Endothelial cell of coronary artery (primary cell): ENCODE results near the gene TEX35. TPM values are rescaled to one million over a fixed set of nuclear protein-coding genes. Genes with fewer than 3 reads are reported as not detected.

ENCODE experiments used
- total RNA-seq: library from RNA; depleted of rRNA; stranded (reverse); fragments of >200 nt; gene quantifications from 2 replicates; pipeline ENCODE4 v1.2.3, GENCODE V29; 2014

Gene TEX35
- total RNA-seq = not detected in 2 replicates

DNA sequence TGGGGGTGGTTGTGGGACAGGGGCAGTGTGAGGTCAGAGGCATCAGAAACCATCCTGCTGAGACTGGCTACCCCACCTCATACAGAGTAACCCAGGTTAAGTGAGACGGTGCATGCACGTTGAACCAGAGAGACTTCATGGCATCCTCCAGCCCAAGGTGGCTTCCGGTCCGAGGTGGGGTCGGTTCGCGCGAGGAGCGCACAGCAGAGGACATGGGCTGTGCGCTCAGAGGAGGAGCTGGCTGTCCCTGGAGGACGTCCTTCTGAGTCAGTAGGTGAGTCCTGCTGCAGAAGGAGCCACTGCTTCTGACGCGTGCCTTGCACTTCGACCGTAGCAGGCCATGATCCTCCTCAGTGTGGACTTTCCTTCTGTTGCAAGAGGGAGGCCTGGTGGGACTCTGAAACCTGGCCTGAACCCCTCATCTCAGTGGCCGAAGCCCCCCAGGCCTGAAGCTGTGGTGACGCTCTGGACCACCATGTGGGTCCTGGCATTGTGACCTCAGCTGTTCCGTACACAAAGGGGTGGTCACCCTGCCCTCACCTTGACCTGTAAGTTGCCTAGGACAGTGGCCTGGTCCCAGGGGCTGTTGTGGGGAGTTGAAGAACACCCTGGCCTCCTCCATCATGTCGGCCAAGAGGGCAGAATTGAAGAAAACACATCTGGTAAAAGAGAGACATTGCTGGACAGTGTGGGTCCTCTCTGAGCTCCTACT, at the start of gene TEX35:
TSS of gene TEX35 (plus strand) at position 544 of the 712 bp plus-strand sequence. CDS start at position 624, 80 bp downstream.

DNA sequence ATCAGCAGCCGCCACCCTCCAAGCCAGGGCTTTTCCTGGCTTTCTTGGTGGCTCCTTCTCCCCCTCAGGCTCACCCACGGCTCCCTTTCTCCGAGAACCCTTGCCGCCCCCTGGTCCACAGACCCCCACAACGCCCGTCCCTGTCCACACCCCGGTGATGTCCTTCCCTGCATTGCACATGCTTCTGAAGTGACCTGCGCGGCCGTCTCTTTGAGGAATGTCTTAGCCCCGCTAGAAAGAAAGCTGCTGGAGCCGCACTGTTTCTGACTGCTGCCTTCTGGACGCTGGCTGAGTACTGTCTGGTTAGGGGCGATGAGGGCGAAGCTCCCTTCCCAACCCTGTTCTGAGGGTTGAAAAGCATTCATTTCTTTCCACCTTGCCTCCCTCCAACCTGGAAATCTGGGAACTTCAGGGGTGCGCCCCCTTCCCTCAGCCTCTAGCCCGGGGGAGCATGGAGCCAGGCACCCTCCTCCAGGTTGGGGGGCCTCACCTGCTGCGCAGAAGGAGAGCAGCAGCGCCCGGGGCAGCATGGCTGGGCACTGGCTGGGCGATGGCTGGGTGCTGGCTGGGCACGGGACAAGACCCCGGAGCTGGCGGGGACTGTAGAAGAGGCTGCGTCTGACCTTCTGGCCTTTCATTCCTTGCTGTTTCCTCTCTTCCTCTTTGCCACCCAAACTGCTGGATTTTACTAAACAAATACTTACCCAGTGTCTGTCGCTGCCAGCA, 16.3 kb upstream of the TEX35 start, which contains the start of gene CLEC20A:
TSS of gene CLEC20A (minus strand) at position 555 of the 726 bp plus-strand sequence. CDS start at position 530, 25 bp downstream.

Other genes starting within 250 kb of the TEX35 start
- gene CLEC20A, start 16.1 kb upstream of the TEX35 start, total RNA-seq = not detected in 2 replicates
- gene RALGPS2, start 212.1 kb downstream of the TEX35 start, total RNA-seq = 15.2 and 21.3 TPM in 2 replicates